GM12874 (cell line): ENCODE data around the gene BMP3.

Experiments
- CTCF ChIP-seq: IDR thresholded peaks from 2 replicates; pipeline ENCODE4 v1.5.1; 2011; ENCODE audit warnings: low read depth, mild to moderate bottlenecking, control low read depth, low read length, moderate library complexity; ENCODE audit not compliant: insufficient read depth

Gene BMP3

GRCh38 chr4:81032771-81033684 lies 2.5 kb downstream of the BMP3 start:
- TF ChIP-seq CTCF, result no peak

- no peak for TF ChIP-seq CTCF
Measured at GRCh38 chr4:81038636-81039350, 8.3 kb downstream of the BMP3 start.

GRCh38 chr4:81039351-81039972 lies 9.0 kb downstream of the BMP3 start:
- TF ChIP-seq CTCF, result no peak

- TF ChIP-seq CTCF, result peak; percentile 59; the same call in 1 of the 2 replicates
Measured at GRCh38 chr4:81040012-81040659, 9.6 kb downstream of the BMP3 start.

GRCh38 chr4:81042578-81043365 lies 12.3 kb downstream of the BMP3 start:
- TF ChIP-seq CTCF, result no peak

- no peak for TF ChIP-seq CTCF
Measured at GRCh38 chr4:81049330-81049729, 18.8 kb downstream of the BMP3 start.
